ENCODE results near the gene CCDC15.
"Not testable (repeated sequence)": the region's sequence is repeated elsewhere in the genome, so short reads cannot be mapped to it uniquely, and the experiment has no call there.

The CCDC15 gene

DNA sequence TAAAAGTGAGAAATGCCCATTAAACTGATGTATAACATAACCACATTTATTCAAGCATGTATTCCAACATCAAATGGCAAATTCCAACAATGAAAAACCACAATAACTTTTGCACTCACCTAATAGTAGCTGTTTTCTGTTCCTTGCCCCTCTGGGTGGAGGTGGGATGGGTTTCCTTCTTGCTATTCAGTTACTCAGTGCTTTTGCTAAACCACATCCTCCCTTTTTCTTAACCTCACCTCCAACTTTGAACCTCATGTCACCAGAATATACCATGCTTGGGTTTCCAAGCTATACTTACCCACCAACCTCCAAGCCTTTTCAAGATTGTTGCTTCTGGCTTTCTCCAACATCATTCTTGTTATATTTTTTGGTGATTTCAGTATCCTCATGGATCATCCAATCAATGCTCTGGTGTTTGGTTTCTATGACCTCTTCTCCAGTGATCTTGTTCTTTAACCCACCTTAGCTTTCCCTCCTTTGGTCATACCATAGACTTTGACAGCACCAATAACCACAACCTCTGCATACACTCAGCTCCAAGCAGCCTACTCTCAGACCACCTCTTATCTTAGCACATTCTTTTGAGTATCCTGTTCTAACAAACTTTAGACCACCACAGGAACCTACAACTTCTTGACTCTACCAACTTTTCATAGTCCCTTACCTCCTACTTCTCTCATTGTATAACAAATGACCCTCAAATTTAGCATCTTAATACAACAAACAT is 3.2 kb upstream of the CCDC15 start:
- TF ChIP-seq, protein P1, sequence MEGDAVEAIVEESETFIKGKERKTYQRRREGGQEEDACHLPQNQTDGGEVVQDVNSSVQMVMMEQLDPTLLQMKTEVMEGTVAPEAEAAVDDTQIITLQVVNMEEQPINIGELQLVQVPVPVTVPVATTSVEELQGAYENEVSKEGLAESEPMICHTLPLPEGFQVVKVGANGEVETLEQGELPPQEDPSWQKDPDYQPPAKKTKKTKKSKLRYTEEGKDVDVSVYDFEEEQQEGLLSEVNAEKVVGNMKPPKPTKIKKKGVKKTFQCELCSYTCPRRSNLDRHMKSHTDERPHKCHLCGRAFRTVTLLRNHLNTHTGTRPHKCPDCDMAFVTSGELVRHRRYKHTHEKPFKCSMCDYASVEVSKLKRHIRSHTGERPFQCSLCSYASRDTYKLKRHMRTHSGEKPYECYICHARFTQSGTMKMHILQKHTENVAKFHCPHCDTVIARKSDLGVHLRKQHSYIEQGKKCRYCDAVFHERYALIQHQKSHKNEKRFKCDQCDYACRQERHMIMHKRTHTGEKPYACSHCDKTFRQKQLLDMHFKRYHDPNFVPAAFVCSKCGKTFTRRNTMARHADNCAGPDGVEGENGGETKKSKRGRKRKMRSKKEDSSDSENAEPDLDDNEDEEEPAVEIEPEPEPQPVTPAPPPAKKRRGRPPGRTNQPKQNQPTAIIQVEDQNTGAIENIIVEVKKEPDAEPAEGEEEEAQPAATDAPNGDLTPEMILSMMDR (IDR thresholded peaks at IDR 0.05; ENCODE audit: low read depth, low read length, missing control alignments): no peak
- DNase-seq (ENCODE audit: low read depth): no peak
- no peak overlapping the region for H3K4me3 ChIP-seq (ENCODE audit: low read depth, low read length)

DNA sequence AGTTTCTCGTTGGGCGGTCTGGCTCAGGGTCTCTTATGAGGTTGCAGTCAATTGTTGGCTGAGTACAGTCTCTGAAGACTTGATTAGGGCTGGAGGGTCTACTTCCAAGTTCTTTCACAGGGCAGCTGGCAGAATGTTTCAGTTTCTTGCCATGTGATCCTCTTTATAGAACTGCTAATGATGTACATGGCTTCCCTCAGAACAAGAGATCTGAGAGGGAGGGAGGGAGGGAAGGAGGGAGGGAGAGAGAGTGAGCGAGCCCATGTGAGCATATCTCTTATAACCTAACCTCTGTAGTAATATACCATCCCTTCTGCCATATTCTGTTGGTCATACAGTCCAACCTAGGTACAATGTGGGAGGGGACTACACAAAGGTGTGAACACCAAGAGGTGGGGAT is 2.7 kb upstream of the CCDC15 start:
- no peak overlapping the region for H3K4me3 ChIP-seq (ENCODE audit: low read depth, low read length)
- DNase-seq (ENCODE audit: low read depth): no peak
- TF ChIP-seq, protein P1 (IDR thresholded peaks at IDR 0.05; ENCODE audit: low read depth, low read length, missing control alignments): no peak

DNA sequence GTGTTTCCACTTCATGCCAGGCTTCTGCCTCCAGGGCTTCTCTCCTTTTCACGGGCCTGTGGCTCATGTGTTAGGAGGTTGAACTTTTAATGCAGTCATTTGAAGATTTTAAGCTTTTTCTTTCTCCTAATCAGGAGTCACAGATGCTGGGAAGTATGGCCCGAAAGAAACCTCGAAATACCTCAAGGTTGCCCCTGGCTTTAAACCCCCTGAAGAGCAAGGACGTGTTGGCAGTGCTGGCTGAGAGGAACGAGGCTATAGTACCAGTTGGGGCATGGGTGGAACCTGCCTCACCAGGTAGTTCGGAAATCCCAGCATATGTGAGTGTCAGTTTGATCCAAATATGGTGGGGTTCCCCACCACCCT is 571 bp downstream of the CCDC15 start:
- no peak for DNase-seq (ENCODE audit: low read depth)
- H3K4me3 ChIP-seq (ENCODE audit: low read depth, low read length): peak overlapping the region; percentile 78
- TF ChIP-seq, protein P1 (IDR thresholded peaks at IDR 0.05; ENCODE audit: low read depth, low read length, missing control alignments): no peak

DNA sequence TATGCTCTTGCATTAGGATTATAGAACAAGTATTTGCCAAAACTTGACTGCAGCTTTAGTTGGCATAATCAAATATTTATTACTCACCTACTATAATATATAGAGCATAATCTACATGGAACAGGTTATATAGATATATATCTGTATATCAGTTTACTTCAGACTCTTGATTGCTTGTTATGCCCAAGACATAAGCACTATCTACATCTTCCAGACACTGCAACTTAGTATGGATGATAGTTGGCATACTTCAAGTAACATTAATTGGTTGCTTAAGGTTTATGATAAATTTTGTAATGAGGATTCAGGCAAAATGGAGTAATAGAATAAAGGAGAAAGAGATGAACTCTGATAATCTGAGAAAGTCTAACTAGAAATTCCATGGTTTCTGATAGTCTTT is 1.0 kb downstream of the CCDC15 start:
- H3K4me3 ChIP-seq (ENCODE audit: low read depth, low read length): no peak overlapping the region; the same call in 1 of the 2 replicates
- TF ChIP-seq, protein P1 (IDR thresholded peaks at IDR 0.05; ENCODE audit: low read depth, low read length, missing control alignments): no peak
- DNase-seq (ENCODE audit: low read depth): no peak

DNA sequence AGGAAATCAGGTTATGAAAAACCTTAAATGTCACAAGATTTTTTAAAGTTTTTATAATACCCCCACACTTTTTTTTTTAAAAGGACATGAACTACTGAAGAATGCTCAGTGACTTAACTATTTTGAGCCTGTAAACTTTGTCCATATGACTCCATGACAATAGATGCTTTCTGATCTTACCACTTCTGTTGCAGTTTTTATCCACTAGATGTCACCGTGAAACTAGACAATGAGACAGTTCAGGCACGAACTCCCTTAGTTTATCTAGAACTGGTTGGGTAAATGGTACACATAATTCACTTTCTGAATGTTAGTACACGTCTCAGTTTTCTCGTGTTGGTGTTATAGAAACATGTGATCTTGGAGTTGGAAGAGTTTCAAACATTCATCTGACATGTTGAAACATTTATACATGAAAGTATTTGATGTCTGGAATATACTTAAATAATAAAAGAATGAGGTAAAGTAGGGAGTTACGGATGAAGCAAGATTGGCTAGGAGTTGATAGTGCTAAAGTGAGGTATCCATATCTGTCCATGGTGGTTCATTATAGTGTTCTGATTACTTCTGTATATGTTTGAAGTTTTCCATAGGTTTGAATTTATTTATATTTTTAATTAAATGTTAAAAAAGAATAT is 8.1 kb downstream of the CCDC15 start:
- TF ChIP-seq, protein P1 (IDR thresholded peaks at IDR 0.05; ENCODE audit: low read depth, low read length, missing control alignments): peak; percentile 57
- peak; percentile 40 for DNase-seq (ENCODE audit: low read depth)
- no peak overlapping the region for H3K4me3 ChIP-seq (ENCODE audit: low read depth, low read length)

DNA sequence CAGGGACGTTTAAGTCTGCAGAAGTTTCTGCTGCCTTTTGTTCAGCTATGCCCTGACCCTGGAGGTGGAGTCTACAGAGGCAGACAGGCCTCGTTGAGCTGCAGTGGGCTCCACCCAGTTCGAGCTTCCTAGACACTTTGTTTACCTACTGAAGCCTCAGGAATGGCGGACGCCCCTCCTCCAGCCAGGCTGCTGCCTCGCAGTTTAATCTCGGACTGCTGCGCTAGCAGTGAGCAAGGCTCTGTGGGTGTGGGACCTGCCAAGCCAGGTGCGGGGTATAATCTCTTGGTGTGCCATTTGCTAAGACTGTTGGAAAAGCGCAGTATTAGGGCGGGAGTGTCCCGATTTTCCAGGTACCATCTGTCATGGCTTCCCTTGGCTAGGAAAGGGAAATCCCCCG is 14.2 kb downstream of the CCDC15 start:
- H3K4me3 ChIP-seq (ENCODE audit: low read depth, low read length); DNase-seq (ENCODE audit: low read depth): not testable (repeated sequence)

DNA sequence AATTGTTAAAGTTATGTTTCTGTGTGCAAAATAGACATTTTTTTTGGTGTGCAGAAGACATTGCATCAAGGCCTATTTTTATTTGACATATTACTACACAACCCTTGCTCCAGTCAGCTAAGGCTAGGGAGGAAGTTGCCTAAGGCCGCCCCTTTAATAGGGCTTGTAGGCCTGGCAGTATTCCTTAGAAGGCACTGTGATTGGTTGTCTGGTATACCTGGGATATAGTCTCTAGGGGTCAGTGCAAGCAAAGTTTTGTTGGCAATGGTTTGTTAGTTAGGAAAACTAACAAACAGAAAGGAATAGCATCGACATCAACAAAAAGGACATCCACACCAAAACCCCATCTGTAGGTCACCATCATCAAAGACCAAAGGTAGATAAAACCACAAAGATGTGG is 16.9 kb downstream of the CCDC15 start:
- DNase-seq (ENCODE audit: low read depth): no peak
- no peak overlapping the region for H3K4me3 ChIP-seq (ENCODE audit: low read depth, low read length)
- TF ChIP-seq, protein P1 (IDR thresholded peaks at IDR 0.05; ENCODE audit: low read depth, low read length, missing control alignments): peak; percentile 11
